BJ (cell line): ENCODE results near the gene KCNIP4. TPM values are rescaled to one million over a fixed set of nuclear protein-coding genes. Genes with fewer than 3 reads are reported as not detected.

ENCODE experiments used
- CTCF ChIA-PET: fragments of 350-600 bp; formaldehyde crosslinking; extraction: SDS; loops from one replicate; lab custom pipeline; 2021; ENCODE audit warnings: antibody characterized with exemption, inconsistent platforms; lab: Yijun Ruan, JAX
- POLR2A ChIA-PET: fragments of 300-600 bp; sonication (Branson Sonifier 250); formaldehyde crosslinking; extraction: SDS; loops from one replicate; lab custom pipeline; 2021; ENCODE audit warnings: antibody characterized with exemption; lab: Charles Lee
- DNase-seq: peaks from one replicate; pipeline ENCODE4 v3.0.0-alpha.2; 2011; ENCODE audit warnings: low read depth
- H3K27me3 ChIP-seq: 2 replicates; pipeline ENCODE4 v1.6.0; 2011; ENCODE audit warnings: low read length; ENCODE audit not compliant: control insufficient read depth, insufficient read depth
- H3K36me3 ChIP-seq: 2 replicates; pipeline ENCODE4 v1.5.1; 2011; ENCODE audit warnings: low read length; ENCODE audit not compliant: control insufficient read depth, insufficient read depth
- H3K4me3 ChIP-seq: 2 replicates; pipeline ENCODE4 v1.5.1; 2011; ENCODE audit warnings: low read depth, mild to moderate bottlenecking, control low read depth, low read length
- polyA plus RNA-seq: library from polyadenylated mRNA; depleted of rRNA; stranded (reverse); fragments of >200 nt; gene quantifications from 2 replicates; pipeline ENCODE4 v1.2.3, GENCODE V29; 2011
- TF ChIP-seq, protein P1 (sequence below): IDR thresholded peaks from 2 replicates; pipeline ENCODE4 v1.5.1; 2011; ENCODE audit warnings: low read depth, mild to moderate bottlenecking, control low read depth, inconsistent platforms, low read length, moderate library complexity; ENCODE audit not compliant: insufficient read depth

KCNIP4 gene
- polyA plus RNA-seq, 1 experiment = not detected

GRCh38 chr4:21768349-21769310, 179.9 kb downstream of the KCNIP4 start:
- DNase-seq = no peak
- POLR2A ChIA-PET = no interaction called here
- Histone ChIP-seq H3K36me3 (no peaks in the 10 kb centered on the region), H3K27me3 (peaks cover 3% of the 10 kb centered on the region; the same call in 1 of the 2 replicates), H3K4me3 (no peak overlapping the region)
- CTCF ChIA-PET = interaction anchor here (0.6 to 6.8 kb wide), 14 partner anchors 11 to 995 kb away, joined by 3 to 181 read pairs (median 3); no protein-coding TSS in a partner anchor
- TF ChIP-seq, protein P1, sequence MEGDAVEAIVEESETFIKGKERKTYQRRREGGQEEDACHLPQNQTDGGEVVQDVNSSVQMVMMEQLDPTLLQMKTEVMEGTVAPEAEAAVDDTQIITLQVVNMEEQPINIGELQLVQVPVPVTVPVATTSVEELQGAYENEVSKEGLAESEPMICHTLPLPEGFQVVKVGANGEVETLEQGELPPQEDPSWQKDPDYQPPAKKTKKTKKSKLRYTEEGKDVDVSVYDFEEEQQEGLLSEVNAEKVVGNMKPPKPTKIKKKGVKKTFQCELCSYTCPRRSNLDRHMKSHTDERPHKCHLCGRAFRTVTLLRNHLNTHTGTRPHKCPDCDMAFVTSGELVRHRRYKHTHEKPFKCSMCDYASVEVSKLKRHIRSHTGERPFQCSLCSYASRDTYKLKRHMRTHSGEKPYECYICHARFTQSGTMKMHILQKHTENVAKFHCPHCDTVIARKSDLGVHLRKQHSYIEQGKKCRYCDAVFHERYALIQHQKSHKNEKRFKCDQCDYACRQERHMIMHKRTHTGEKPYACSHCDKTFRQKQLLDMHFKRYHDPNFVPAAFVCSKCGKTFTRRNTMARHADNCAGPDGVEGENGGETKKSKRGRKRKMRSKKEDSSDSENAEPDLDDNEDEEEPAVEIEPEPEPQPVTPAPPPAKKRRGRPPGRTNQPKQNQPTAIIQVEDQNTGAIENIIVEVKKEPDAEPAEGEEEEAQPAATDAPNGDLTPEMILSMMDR = peak; percentile 70

- ChIA-PET CTCF (interaction anchor here (0.6 to 6.8 kb wide), 15 partner anchors 10 to 754 kb away, joined by 3 to 181 read pairs (median 3); no protein-coding TSS in a partner anchor), POLR2A (no interaction called here)
- H3K36me3 ChIP-seq = no peaks in the 10 kb centered on the region
- DNase-seq = no peak
- no peak overlapping the region for H3K4me3 ChIP-seq
- TF ChIP-seq, protein P1 = peak; percentile 87
- H3K27me3 ChIP-seq = peaks cover 8% of the 10 kb centered on the region
These were observed 182.7 kb downstream of the KCNIP4 start for GRCh38 chr4:21765810-21766407.

DNA sequence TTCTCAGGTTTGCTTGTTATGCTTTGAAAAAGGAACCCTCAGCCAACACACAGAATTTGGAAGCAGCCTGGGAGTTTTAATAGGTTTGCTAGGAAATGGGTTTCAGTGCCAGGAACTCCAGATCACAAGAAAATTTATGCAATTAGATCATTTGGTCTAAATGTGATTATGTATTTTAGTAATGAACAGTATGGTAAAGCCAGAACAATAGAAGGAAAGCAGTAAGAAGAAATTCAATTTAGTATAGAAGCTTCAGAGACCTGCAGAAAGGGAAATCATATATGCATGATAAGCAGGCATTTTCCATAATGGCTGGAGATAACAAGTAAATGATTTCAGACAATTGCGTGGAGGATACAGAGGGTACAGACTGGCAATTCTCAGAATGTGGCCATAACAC, 184.7 kb downstream of the KCNIP4 start:
- no peak overlapping the region for H3K4me3 ChIP-seq
- H3K36me3 ChIP-seq = no peaks in the 10 kb centered on the region
- no peak for DNase-seq
- peaks cover 8% of the 10 kb centered on the region for H3K27me3 ChIP-seq
- POLR2A ChIA-PET = no interaction called here
- TF ChIP-seq, protein P1 = no peak
- CTCF ChIA-PET = interaction anchor here (0.9 to 6.8 kb wide), 4 partner anchors 11 to 990 kb away, joined by 3 to 181 read pairs (median 14); no protein-coding TSS in a partner anchor

- DNase-seq = no peak
- POLR2A ChIA-PET = no interaction called here
- Histone ChIP-seq H3K36me3 (no peaks in the 10 kb centered on the region), H3K4me3 (no peak overlapping the region), H3K27me3 (no peaks in the 10 kb centered on the region; the same call in 1 of the 2 replicates)
- CTCF ChIA-PET = interaction anchor here (0.7 to 1.8 kb wide), 2 partner anchors 8 to 241 kb away, joined by 4 to 10 read pairs; no protein-coding TSS in a partner anchor
- TF ChIP-seq, protein P1 = no peak
These were observed 191.3 kb downstream of the KCNIP4 start for GRCh38 chr4:21757248-21757647.
